H1 (cell line): ENCODE data around the gene APEH. TPM values are rescaled to one million over a fixed set of nuclear protein-coding genes. Genes with fewer than 3 reads are reported as not detected.

Experiments
- CTCF ChIA-PET: fragments of 300-600 bp; sonication (Branson Sonifier 250); formaldehyde crosslinking; loops from one replicate; lab custom pipeline; 2021; ENCODE audit not compliant: partially characterized antibody; lab: Charles Lee
- POLR2A ChIA-PET: fragments of 300-600 bp; sonication (Branson Sonifier 250); formaldehyde crosslinking; loops from one replicate; lab custom pipeline; 2021; ENCODE audit warnings: inconsistent platforms; ENCODE audit not compliant: partially characterized antibody; lab: Charles Lee
- DNase-seq, 2 experiments: peaks; one replicate each; pipeline versions ENCODE4 v3.0.0 to v3.0.0-alpha.2; 2010 to 2022; ENCODE audit warnings: low spot score in 2 of 2, low read depth in 1 of 2, mixed read lengths in 1 of 2
- FAIRE-seq: peaks from 2 replicates; lab custom pipeline; 2011; peaks lifted over from hg19 to GRCh38; lab: Jason Lieb, UNC
- H2AFZ ChIP-seq: 2 replicates; pipeline ENCODE4 v1.8.1; 2012; ENCODE audit warnings: low read length, inconsistent platforms
- H2AK5ac ChIP-seq: 2 replicates; pipeline ENCODE4 v1.6.1; 2013; ENCODE audit warnings: low read depth, low read length
- H2BK120ac ChIP-seq: replicated peaks from 2 replicates; pipeline ENCODE3; 2013; ENCODE audit warnings: low read depth, low read length, inconsistent platforms
- H2BK12ac ChIP-seq: 2 replicates; pipeline ENCODE4 v1.6.1; 2013; ENCODE audit warnings: low read depth, low read length
- H2BK15ac ChIP-seq: 2 replicates; pipeline ENCODE4 v1.6.1; 2013; ENCODE audit warnings: low read length
- H2BK20ac ChIP-seq: 2 replicates; pipeline ENCODE4 v1.6.1; 2013; ENCODE audit warnings: low read length
- H2BK5ac ChIP-seq: 2 replicates; pipeline ENCODE4 v1.6.1; 2013; ENCODE audit warnings: low read depth, low read length
- H3K14ac ChIP-seq: 2 replicates; pipeline ENCODE4 v1.6.1; 2013; ENCODE audit warnings: inconsistent platforms; ENCODE audit not compliant: insufficient read length
- H3K18ac ChIP-seq: 2 replicates; pipeline ENCODE4 v1.6.1; 2013; ENCODE audit warnings: low read length; ENCODE audit errors: extremely low read depth
- H3K23ac ChIP-seq: 2 replicates; pipeline ENCODE4 v1.6.1; 2013; ENCODE audit warnings: inconsistent platforms; ENCODE audit not compliant: insufficient read length
- H3K23me2 ChIP-seq: 2 replicates; pipeline ENCODE4 v1.6.1; 2013; ENCODE audit warnings: low read depth, low read length
- H3K27ac ChIP-seq: 2 replicates; pipeline ENCODE4 v1.6.1; 2011; ENCODE audit warnings: low read depth, low read length, inconsistent platforms
- H3K27me3 ChIP-seq, 4 experiments: replicated peaks in 1 of 4; 1 replicate in 1 of 4; 2 replicates in 3 of 4; pipeline versions ENCODE4 v1.6.1 to v1.8.1; 2011 to 2013; ENCODE audit warnings: low read length in 3 of 4, mild to moderate bottlenecking in 3 of 4, inconsistent platforms in 2 of 4, mixed read lengths in 2 of 4, moderate library complexity in 1 of 4; ENCODE audit not compliant: control insufficient read depth in 3 of 4, insufficient read depth in 3 of 4; ENCODE audit errors: extremely low read depth in 1 of 4
- H3K36me3 ChIP-seq, 4 experiments: 2 replicates each; pipeline versions ENCODE4 v1.6.1 to v1.8.1; 2011 to 2013; ENCODE audit warnings: mild to moderate bottlenecking in 4 of 4, low read length in 3 of 4, moderate library complexity in 2 of 4, control low read depth in 1 of 4, inconsistent platforms in 1 of 4; ENCODE audit not compliant: insufficient read depth in 4 of 4, control insufficient read depth in 2 of 4
- H3K4ac ChIP-seq: replicated peaks from 2 replicates; pipeline ENCODE3; 2013; ENCODE audit warnings: low read length, low read depth, mixed read lengths, inconsistent platforms; ENCODE audit not compliant: insufficient read length
- H3K4me1 ChIP-seq, 4 experiments: replicated peaks in 1 of 4; 1 replicate in 1 of 4; 2 replicates in 3 of 4; pipeline versions ENCODE4 v1.6.1 to v1.8.1; 2011 to 2013; ENCODE audit warnings: low read length in 3 of 4, inconsistent platforms in 2 of 4, mixed read lengths in 1 of 4; ENCODE audit not compliant: insufficient read depth in 4 of 4, control insufficient read depth in 3 of 4
- H3K4me2 ChIP-seq, 2 experiments: 2 replicates each; pipeline versions ENCODE4 v1.6.1 to v1.8.1; 2011 to 2013; ENCODE audit warnings: low read depth in 2 of 2, low read length in 2 of 2, control low read depth in 1 of 2, inconsistent platforms in 1 of 2, mild to moderate bottlenecking in 1 of 2; ENCODE audit not compliant: insufficient read depth in 1 of 2
- H3K4me3 ChIP-seq, 4 experiments: fragments of 200-600, 300-600 bp in 1 of 4; sonication (generic), shearing (Covaris generic), sonication (Bioruptor Twin) in 1 of 4; 2 replicates each; pipeline versions ENCODE4 v1.5.1 to v1.8.1; 2011 to 2016; ENCODE audit warnings: low read length in 4 of 4, low read depth in 3 of 4, control low read depth in 2 of 4, inconsistent platforms in 2 of 4, mild to moderate bottlenecking in 2 of 4, mixed read lengths in 1 of 4, moderate library complexity in 1 of 4; ENCODE audit not compliant: insufficient read depth in 2 of 4; ENCODE audit errors: extremely low read depth in 1 of 4
- H3K56ac ChIP-seq: replicated peaks from 2 replicates; pipeline ENCODE3; 2013; ENCODE audit warnings: low read depth, mild to moderate bottlenecking, mixed read lengths, low read length, inconsistent platforms; ENCODE audit not compliant: insufficient read length
- H3K79me1 ChIP-seq: 2 replicates; pipeline ENCODE4 v1.6.1; 2013; ENCODE audit warnings: low read depth, low read length, control low read depth
- H3K79me2 ChIP-seq, 2 experiments: 2 replicates each; pipeline versions ENCODE4 v1.6.1 to v1.8.1; 2012 to 2013; ENCODE audit warnings: low read length in 2 of 2, mild to moderate bottlenecking in 2 of 2, inconsistent platforms in 1 of 2; ENCODE audit not compliant: insufficient read depth in 2 of 2, control insufficient read depth in 1 of 2
- H3K9ac ChIP-seq, 4 experiments: replicated peaks in 1 of 4; 1 replicate in 1 of 4; 2 replicates in 3 of 4; pipeline versions ENCODE4 v1.6.1 to v1.8.1; 2011 to 2013; ENCODE audit warnings: low read depth in 3 of 4, low read length in 3 of 4, control low read depth in 2 of 4, mild to moderate bottlenecking in 2 of 4, moderate library complexity in 2 of 4, inconsistent platforms in 1 of 4; ENCODE audit errors: extremely low read depth in 1 of 4
- H3K9me3 ChIP-seq, 2 experiments: 2 replicates each; pipeline versions ENCODE4 v1.6.1 to v1.8.1; 2012 to 2013; ENCODE audit warnings: mild to moderate bottlenecking in 2 of 2, moderate library complexity in 2 of 2, control low read depth in 1 of 2, inconsistent platforms in 1 of 2, low read depth in 1 of 2, low read length in 1 of 2, mixed read lengths in 1 of 2; ENCODE audit not compliant: insufficient read depth in 2 of 2
- H4K20me1 ChIP-seq, 2 experiments: replicated peaks in 1 of 2; 2 replicates each; pipeline versions ENCODE3 to v1.8.1; 2011 to 2013; ENCODE audit warnings: inconsistent platforms in 2 of 2, low read length in 2 of 2, mild to moderate bottlenecking in 1 of 2; ENCODE audit not compliant: insufficient read depth in 2 of 2, control insufficient read depth in 1 of 2
- H4K5ac ChIP-seq: 2 replicates; pipeline ENCODE4 v1.6.1; 2013; ENCODE audit warnings: low read length, low read depth, mixed read lengths, inconsistent platforms; ENCODE audit not compliant: insufficient read length
- H4K8ac ChIP-seq: 2 replicates; pipeline ENCODE4 v1.8.0; 2013; ENCODE audit warnings: mild to moderate bottlenecking, moderate library complexity, low read length, inconsistent platforms; ENCODE audit not compliant: insufficient read depth; ENCODE audit errors: extremely low read depth
- H4K91ac ChIP-seq: replicated peaks from 2 replicates; pipeline ENCODE3; 2013; ENCODE audit warnings: low read length, mixed read lengths, inconsistent platforms; ENCODE audit not compliant: insufficient read length
- EZH2 ChIP-seq: fragments of 200-600 bp; sonication (generic); IDR thresholded peaks from 2 replicates; pipeline ENCODE4 v1.7.1; 2012; ENCODE audit warnings: low read depth, mild to moderate bottlenecking, moderate library complexity, low read length, inconsistent platforms; ENCODE audit not compliant: severe bottlenecking
- HDAC2 ChIP-seq, 2 experiments: fragments of 300-600 bp in 1 of 2; sonication (generic) in 1 of 2; IDR thresholded peaks; 2 replicates each; pipeline ENCODE4 v1.6.1; 2011 to 2012; ENCODE audit warnings: low read depth in 2 of 2, low read length in 2 of 2, mild to moderate bottlenecking in 2 of 2, moderate library complexity in 2 of 2, borderline replicate concordance in 1 of 2, inconsistent platforms in 1 of 2
- PHF8 ChIP-seq: fragments of 200-600 bp; sonication (generic); conservative IDR thresholded peaks from 2 replicates; pipeline ENCODE4 v1.7.1; 2012; ENCODE audit warnings: low read depth, mild to moderate bottlenecking, inconsistent platforms, low read length, moderate library complexity
- RNF2 ChIP-seq: fragments of 200-900, 300-1000 bp; sonication (generic); IDR thresholded peaks from 2 replicates; pipeline ENCODE4 v1.7.1; 2016; ENCODE audit warnings: borderline replicate concordance, low read depth, mild to moderate bottlenecking, antibody characterized with exemption, low read length; ENCODE audit not compliant: poor library complexity, severe bottlenecking; ENCODE audit errors: missing control alignments
- USF2 ChIP-seq: IDR thresholded peaks from 2 replicates; pipeline ENCODE4 v1.6.1; 2011; ENCODE audit warnings: low read length, improper control_type of control experiment
- ZNF274 ChIP-seq: IDR thresholded peaks from 2 replicates; pipeline ENCODE4 v1.7.0; 2012; ENCODE audit warnings: low read length, borderline replicate concordance; ENCODE audit errors: extremely low read depth
- WGBS, 2 experiments: shearing (Covaris generic) in 1 of 2; methylation state at CpG; one replicate each; pipeline versions ENCODE4 v1.1.6 to v1.1.7; 2013 to 2015; ENCODE audit warnings: low lambda C conversion rate in 2 of 2, mixed read lengths in 2 of 2, inconsistent platforms in 1 of 2, low coverage in 1 of 2, missing lambda C conversion rate in 1 of 2; ENCODE audit not compliant: insufficient replicate concordance in 2 of 2, insufficient coverage in 1 of 2, insufficient read length in 1 of 2; ENCODE audit errors: extremely low coverage in 1 of 2, missing lambda C conversion rate in 1 of 2; 5-methylcytosine and 5-hydroxymethylcytosine counted together
- polyA plus RNA-seq, 7 experiments: library from polyadenylated mRNA; depleted of rRNA in 3 of 7; stranded (reverse) in 5 of 7; unstranded in 2 of 7; fragments of >200 nt in 5 of 7; fragments of 200-250 nt in 2 of 7; gene quantifications; 1 replicate in 5 of 7; 2 replicates in 1 of 7; 4 replicates in 1 of 7; pipeline versions ENCODE4 v1.2.1 to v1.2.3, GENCODE V29; 2011 to 2013; ENCODE audit warnings: missing spikeins in 2 of 7, mixed read lengths in 2 of 7
- total RNA-seq: library from RNA; stranded (reverse); fragmentation: NEBNext Ultra II Directional; extraction: Animal tissue kit (Norgen Biotek cat#: 25700); gene quantifications from 2 replicates; pipeline ENCODE4 v1.2.1, GENCODE V29; 2021
- TF ChIP-seq, protein P1 (sequence below): IDR thresholded peaks from 2 replicates; pipeline ENCODE4 v1.6.1; 2012; ENCODE audit warnings: low read length, inconsistent platforms

Gene APEH
- total and polyA plus RNA-seq, 2 of the 8 experiments (the other 6 are each of a cell fraction or from before 2014, with no cell fraction given) = 222 to 260 TPM

DNA sequence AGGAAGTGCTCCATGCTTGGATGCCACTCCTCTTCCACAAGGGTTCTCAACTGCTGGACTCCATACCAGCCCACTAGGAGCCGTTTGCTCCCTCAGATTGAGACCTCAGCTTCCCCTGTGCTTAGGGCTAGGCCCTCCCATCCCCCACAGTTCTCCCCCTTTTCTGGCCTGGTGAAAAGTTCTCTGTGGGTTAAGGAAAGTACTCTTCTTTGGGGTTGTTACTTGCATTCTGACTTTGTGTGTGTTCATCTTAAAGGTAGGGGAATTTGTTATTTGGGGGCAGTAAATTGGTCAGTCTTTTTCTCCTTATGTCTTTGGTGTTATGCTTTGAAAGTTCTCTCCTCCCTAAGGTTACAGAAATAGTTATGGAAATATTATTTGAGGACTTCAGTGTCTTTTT, 24.0 kb upstream of the APEH start:
- Histone ChIP-seq H3K4me1 (no peaks in the 10 kb centered on the region; a peak in 1 of 7 replicates), H2BK5ac (no peak overlapping the region), H4K20me1 (no peaks in the 10 kb centered on the region), H3K79me2 (no peaks in the 10 kb centered on the region), H3K23ac (no peak overlapping the region), H4K8ac (no peak overlapping the region), H3K9me3 (no peaks in the 10 kb centered on the region), H3K4me3 (no peak overlapping the region), H3K4me2 (no peak overlapping the region), H4K5ac (no peak overlapping the region), H3K4ac (no peak overlapping the region), H2BK12ac (0 out of 2 replicates have a peak overlapping the region, but pooled peaks have one; percentile 31), H3K23me2 (no peaks in the 10 kb centered on the region), H4K91ac (no peak overlapping the region), H2AFZ (no peak overlapping the region), H3K9ac (no peak overlapping the region), H3K56ac (no peak overlapping the region), H3K36me3 (no peaks in the 10 kb centered on the region), H2BK20ac (no peak overlapping the region), H3K27ac (no peak overlapping the region), H2BK15ac (no peak overlapping the region), H2BK120ac (no peak overlapping the region), H3K27me3 (no peaks in the 10 kb centered on the region), H3K14ac (no peak overlapping the region), H2AK5ac (no peak overlapping the region), H3K18ac (no peak overlapping the region), H3K79me1 (no peaks in the 10 kb centered on the region)
- 69% methylated on average over 1 of the region's 1 CpG; no CpG with 5 or more reads in 1 of the 2 experiments for WGBS, 2 experiments
- FAIRE-seq = no peak
- DNase-seq = no peak
- POLR2A ChIA-PET = interaction anchor here (0.6 kb wide), 1 partner anchor 202 kb away, joined by 3 read pairs; no protein-coding TSS in a partner anchor
- CTCF ChIA-PET = interaction anchor here (0.8 to 3.9 kb wide), 3 partner anchors 51 to 110 kb away, joined by 3 to 12 read pairs (median 3); no protein-coding TSS in a partner anchor
- TF ChIP-seq USF2 = no peak
- TF ChIP-seq, protein P1, sequence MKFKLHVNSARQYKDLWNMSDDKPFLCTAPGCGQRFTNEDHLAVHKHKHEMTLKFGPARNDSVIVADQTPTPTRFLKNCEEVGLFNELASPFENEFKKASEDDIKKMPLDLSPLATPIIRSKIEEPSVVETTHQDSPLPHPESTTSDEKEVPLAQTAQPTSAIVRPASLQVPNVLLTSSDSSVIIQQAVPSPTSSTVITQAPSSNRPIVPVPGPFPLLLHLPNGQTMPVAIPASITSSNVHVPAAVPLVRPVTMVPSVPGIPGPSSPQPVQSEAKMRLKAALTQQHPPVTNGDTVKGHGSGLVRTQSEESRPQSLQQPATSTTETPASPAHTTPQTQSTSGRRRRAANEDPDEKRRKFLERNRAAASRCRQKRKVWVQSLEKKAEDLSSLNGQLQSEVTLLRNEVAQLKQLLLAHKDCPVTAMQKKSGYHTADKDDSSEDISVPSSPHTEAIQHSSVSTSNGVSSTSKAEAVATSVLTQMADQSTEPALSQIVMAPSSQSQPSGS = no peak
- TF ChIP-seq PHF8 = no peak
- no peak for TF ChIP-seq ZNF274
- no peak for TF ChIP-seq HDAC2 (IDR thresholded peaks at IDR 0.05; ENCODE audit: borderline replicate concordance in 1 of 2, low read depth in 2 of 2, low read length in 2 of 2)
- no peak for TF ChIP-seq EZH2
- TF ChIP-seq RNF2 = no peak
